Measurements from ENCODE around the gene PKIB.

PKIB gene

DNA sequence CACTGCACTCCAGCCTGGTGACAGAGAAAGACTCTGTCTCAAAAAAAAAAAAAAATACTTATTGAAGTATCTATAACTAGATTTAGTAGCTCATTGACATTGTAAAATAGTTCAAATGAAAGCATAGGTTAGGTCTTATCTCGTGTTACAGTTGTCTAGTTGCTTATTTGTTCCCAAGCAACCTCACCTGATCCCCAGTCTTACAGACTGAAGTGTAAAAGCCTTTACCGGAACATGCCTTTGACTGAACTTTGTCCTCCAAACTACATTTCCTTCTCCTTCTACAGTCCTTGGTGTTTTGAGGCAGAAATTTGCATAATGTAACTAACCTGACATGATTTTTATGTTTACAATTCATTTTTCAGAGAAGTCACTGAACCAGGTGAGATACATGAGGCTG lies 61.0 kb downstream of the PKIB start:
- DNase-seq, result no peak

DNA sequence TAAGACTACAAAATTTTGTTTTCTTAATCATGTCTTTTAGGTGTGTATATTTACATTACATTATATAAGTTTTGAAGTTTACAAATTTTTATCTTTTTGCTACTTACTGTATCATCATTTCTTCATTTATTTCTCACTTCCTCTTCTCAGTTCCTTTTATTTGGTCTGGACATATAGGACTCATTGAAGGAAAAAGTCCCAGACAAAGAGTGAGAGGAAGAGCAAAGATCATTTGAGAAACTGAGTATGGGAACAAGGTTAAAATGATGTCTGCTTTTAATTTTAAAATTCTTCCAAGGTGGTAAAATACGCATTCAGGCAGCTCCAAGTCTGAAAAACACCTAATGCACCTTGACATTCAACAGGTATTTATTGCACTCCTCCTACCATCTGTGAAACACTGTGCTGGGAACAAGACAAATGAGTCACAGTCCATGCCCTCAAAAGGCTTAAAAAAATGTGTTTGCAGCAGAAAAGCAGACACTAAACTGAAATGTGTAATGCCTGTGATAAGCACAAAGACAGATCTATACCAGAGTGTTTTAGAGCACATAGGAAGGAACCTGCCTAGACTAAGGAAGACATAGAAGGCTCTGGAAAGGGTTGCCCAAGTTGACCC lies 63.2 kb downstream of the PKIB start:
- DNase-seq, result no peak

DNA sequence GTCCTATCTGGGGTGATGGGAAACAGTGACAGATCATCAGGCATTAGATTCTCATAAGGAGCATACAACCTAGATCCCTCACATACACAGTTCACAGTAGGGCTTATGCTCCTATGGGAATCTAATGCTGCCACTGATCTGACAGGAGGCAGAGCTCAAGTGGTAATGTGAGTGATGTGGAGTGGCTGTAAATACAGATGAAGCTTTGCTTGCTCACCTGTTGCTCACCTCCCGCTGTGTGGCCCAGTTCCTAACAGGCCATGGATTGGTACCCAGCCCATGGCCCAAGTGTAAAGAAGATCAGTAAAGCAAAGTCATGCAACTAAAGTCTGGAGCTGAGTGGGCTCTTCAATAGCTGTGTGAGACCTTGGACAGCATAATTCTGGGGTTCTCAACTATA lies 65.9 kb downstream of the PKIB start:
- DNase-seq, result no peak

DNA sequence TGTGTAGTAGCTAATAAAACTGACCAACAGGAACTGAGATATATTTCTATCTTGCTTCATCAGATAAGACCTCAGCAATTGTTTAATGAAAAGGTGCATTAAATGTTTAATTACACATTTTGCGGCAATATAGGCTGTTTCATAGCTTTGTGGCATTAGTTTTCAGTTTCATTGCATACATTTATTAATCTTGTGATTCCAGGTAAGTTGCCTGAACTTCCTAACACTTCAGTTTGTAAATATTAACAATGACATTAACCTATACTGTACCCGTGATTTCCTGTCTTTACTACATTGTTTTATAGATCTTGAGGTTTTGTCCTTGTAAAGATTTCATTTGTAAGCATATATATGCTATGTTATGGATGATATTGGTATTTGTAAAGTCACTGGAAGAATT lies 66.5 kb downstream of the PKIB start:
- no peak for DNase-seq

DNA sequence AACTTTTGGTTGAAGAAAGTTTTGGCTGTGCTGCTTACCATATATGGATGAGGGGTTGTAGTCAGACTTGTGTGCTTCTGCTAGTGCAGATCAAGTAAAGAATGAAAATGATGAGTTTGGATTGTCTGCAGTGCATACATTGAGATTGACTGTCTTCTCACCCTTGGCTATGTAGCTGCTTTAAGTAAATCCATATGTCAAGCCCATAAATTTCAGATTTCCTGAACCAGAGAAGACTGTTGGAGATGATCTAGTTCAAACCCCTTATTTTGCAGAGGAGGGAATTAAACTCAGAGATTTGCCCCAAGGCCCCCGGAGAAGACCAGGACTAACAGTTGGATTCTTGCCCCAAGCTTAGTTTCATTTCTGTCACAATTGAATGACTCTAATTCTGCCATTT lies 67.2 kb downstream of the PKIB start:
- DNase-seq, result no peak

DNA sequence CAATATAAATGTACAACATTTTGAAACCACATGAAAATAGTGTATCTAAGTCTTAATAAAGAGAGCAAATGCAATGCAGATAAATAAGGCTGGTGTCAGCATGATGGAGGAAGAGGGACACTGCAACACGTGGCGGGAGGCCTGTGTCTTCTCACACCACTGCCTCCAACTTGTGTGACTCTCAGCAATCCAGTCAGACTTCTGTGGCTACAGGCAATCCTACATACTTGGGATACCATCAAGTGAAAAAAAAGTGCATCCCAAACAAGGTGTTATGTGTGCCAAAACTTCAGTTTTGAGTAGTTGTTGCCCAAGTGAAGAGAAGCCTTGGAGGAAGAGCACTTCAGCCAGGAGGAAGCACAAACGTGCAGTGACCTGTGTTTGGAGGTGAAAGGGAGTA lies 68.6 kb downstream of the PKIB start:
- no peak for DNase-seq

DNA sequence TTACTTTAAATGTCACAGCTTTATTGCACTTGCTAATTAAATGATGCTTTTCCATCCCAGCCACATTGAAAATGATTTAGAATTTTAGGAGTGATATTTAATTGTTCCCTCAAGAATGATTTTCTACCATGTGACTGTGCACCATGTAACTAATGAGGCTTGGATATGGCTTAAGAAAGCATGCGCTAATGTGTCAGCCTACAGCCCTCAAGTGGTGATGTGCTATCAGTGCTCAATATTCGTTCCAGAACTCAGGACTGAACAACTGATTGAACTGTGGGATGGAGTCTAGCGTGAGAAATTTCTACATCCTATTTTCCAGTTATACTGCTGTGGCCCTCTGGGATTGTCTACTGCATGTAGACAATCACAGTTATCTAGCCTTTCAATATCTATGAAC lies 71.5 kb downstream of the PKIB start:
- no peak for DNase-seq

DNA sequence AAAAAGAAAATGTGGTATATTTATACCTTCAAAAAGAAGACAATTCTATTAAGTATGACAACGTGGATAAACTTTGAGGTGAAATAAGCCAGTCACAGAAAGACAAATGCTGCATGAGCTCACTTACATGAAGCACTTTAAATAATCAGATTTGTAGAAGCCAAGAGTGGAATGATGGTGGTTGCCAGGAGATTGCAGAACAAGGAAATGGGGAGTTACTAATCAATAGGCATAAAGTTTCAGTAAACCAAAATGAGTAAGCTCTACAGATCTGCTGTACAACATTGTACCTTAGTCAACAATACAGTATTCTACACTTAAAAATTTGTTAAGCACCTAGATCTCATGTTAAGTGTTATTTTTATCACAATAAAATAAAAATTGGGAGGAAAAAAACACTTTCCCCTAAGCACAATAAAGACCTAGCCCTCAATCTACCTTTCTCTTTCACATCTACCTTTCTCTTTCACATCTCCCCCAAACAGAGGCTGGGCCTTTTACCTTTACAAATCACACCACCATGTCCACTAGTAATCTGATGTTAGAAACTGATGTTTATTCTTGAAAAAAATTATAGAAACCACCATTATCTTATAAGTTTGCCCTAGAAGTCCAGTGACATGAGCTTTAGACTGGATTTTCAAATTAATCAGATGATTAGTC lies 73.9 kb downstream of the PKIB start:
- DNase-seq, result no peak

DNA sequence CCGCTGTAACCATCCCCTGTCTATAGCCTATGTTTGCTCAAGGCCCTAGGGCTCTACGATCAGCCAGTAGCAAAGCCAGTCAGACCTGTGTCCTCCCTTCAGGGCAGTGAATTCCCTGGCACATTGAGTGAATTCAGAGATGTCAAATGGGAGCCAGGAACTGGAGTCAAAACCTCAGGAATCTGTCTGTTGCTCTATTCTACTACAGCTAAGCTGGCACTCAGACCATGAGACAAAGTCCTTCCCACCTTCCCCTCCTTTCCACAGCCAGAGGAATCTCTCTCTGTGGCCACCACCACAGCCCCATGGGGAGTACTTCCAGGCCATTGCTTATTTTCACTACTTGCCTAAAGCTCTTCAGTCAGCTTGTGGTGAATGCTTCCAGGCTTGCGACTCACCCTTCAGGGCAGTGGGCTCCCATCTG lies 82.0 kb downstream of the PKIB start:
- DNase-seq, result no peak

DNA sequence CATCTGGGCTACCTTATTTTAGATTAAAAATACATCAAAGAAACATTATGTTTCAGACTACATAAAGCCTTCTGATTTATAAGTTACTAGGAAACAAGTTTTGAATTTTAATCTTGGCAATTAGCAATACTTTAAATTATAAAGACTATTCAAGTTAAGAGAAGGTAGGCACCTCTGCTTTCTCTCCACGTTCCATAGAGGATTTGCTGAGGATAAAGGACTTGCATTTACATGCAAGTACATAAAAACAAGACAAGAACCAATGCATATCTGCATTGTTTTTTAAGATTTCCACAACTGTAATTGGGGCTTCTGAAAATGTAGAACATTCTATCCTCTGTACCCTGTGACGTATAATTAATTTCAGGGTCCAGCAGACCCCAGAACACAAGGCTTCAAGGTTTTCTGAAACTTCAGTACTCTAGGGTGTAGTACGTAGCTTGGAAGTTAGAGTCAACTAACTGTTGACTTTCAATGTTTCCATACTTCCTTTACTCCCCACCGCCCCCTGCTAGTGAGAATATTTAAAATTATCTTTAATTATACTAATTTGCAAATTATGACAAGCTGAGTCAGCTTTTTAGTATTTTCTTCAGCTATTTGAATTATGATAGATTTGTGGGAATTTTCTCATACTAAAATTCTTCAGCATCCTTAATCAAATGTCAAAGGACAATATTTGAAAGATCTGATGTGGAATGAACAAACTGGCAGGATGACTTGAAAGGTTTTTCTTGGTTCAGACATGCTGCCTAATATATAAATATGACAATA lies 82.8 kb downstream of the PKIB start:
- DNase-seq, result no peak

DNA sequence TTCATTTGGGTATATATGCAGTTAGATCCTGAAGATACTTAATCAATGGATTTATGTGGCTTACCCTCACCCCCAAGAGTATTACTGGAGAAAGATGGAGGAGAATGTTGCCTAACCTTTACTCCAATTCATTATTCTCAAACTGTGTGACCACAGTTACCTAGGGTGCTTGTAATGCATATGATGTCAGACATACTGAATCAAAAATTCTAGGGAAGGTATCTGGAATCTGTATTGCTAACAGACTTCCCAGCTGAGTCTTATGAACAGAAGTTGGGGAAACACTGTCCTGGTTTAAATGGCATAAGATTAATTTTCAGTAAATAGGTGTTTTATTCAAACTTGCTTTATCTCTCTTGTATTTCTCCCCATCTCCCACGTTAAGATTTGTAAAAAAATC lies 83.9 kb downstream of the PKIB start:
- no peak for DNase-seq

DNA sequence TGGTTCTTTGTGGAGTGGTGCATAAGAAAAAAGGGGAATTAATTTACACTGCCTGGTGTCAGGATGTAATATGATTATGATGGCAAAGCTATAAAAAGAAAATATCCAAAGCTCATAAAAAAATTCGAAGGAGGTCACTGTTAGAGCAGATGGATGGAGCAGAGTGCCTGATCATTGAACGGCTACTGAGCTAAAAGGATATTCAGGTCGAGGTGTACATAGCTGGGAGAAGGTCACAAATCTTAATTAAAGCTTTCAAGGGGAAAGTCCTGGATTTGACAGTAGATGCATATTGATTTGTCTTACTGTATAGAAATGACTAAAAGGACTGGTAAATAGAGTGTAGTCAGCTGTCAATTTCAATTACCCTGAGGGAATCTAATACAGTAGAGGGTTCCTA lies 84.4 kb downstream of the PKIB start:
- no peak for DNase-seq

DNA sequence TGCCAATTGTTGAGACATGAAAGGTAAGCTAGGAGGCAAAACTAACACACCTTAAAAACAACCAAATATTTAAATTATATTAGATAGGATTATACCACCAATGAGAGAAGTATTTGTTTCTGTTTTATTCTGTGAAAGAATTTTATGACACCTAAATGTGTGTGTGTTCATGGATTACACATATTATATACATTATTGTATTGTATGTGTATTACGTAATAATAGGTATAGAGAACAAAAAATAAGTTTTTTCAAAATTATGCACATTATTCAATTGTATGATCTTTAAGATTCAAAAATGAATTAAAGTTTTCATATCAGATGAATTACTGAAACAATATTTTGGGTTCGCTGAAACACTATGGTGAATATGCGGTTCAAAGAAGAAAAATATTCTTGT lies 85.0 kb downstream of the PKIB start:
- no peak for DNase-seq

DNA sequence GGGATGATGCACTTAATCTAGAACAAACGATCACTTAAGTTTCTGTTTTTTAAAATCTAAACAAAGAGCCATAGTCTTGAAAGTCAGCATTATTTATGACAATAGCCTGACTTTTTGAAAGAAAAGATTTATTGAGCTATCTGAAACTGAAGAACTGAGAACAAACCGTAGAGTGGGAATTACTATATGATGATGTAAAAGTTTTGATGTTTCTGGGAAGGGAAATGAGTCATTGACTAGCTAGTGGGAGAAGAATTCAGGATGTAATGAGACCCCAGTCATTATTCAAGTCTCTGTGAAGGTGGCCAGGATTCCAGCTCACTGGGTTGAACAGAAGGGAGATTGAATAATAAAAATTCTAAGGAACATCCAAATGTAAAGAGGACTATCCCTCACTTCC lies 85.9 kb downstream of the PKIB start:
- no peak for DNase-seq

DNA sequence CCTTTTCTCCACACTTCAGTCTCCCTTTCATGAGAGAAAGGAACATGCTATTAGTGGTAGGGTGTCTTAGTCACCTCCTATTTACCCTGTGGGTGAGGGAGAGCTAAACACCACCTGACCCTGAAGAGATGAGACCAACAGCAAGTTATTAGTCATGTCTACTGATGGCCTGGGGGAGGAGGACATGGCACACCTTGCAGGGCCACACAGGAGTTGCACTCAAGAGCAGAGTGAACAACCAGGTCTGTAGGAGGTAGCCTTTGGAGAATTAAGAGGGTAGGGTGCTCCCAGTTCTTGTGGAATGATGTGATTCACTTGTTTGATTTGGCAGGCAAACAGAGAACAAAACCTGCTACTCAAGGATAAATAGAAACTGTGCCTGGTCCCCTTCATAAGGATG lies 86.6 kb downstream of the PKIB start:
- DNase-seq, result no peak

DNA sequence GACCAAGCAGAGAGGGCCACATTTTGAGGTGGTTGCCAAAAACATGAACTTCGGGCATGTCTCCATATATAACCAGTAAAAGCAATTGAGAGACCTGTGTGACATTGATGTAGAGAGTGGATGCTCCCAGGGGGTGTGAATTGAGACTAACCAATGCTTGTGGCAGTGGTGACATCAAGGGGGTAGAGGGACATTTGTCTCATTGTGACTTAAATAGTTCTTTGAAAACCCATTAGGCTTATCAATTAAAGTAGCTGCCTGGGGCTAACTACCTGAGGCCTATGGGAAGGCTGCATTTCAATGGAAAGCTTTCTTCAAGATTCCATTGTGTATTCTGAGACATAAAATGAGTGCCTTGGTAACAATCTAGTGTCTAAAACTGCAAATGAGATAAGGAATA lies 87.3 kb downstream of the PKIB start:
- DNase-seq, result no peak

DNA sequence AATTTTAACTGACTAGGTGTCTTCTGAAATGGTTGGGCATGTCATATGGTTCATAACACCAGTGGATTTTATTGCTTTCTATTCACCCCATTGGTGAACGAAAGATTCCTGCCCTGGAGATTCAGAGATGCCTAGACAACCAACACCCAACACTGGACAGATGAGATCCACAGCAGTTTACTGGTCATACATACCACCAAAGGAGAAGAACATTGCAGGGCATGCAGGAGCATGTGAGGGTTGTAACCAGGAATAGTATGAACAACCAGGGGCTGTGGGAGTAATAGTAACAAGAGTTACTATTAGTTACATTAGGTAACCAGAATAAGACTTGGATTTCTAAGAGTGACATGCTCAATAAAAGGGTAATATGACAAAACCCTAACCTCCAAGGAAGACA lies 91.5 kb downstream of the PKIB start:
- DNase-seq, result no peak

DNA sequence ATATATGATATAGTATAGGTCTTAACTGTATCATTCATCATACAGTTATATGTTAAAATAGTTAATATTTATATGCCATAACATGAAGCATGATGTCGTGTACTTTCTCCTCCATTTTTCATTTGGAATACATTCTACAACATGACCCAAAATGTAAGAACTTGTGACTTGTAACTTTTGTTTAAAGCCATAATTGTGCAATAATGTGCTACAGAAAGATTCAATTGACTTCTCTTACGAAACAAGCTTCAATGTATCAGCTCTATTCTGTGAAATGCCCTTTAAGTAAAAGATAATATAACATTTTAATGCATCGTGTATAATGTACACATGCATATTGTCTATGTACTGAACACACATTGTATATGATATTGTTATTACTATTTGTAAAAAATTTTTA lies 92.6 kb downstream of the PKIB start:
- no peak for DNase-seq

DNA sequence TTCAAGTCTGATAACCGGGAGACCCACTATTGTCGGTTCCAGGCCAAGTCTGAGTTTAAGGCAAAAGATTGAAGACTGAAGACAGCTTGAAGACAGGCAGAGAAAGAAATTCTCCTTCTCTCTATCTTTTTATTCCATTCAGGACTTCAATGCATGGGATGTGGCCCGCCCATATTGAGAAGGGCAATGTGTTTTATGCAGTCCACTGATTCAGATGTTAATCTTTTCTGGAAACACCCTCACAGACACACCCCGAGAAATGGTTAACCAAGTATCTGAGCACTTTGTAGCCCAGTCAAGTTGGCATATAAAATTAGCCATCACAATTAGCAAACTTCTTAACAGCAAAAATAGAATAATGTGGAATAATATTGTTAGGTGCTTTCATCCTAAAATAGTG lies 93.9 kb downstream of the PKIB start:
- no peak for DNase-seq

DNA sequence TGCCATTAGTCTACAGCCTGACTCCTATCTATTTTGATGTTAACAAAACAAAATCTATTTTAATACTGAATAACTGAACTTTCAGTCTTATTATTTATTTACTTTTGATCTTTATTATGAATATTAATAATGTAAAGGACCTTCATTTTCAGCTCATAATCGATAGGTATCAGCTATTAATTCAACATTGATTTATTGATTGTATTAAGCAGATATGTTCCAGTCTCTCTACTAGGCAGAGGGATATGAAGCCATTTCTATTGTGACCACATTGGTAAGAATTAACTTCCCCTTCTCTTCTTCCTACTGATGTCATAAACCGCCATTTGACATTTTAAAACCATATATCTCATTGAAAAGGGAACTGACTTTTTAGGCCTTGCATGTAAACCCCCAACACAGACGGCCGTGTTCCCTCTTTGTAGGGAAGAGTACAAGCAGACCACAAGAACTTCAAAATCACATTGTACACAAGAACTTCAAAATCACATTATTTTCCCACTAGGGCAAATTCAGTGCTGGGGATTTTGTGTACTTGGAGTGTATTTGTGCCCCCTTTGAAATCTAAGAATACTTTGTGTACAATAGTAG lies 99.8 kb downstream of the PKIB start:
- DNase-seq, result peak; percentile 9 to 30

DNA sequence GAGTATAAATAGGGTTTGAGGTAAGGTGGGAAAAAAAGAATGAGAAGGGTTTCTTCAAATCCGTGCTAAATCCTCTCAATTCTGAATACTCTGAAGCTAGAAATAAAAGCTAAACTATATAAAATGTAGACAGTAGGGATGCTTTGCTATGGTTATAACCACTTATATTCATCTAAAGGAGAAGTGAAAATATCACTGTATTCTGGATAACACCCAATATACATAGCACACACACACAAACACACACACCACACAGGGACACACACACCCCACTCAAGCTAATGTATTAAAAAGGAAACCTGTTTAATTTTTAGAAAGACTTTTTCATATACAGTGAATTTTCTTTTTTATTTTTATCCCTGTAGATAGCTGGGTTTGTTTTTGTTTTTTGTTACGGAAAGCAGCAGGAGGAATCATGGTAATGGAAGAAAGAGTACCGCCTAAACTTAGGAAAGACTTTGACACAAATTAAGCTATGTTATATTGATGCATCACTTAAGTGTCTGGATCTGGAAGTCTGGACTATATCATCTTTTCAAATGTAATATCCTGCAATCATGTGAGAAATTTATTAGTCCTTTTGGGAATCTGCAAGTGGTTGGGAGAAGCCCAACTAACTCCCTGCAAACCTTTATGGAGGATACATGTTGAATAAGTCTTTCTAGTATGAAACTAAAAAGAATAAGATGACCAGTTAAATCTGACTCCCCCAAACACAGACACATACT lies 100.9 kb downstream of the PKIB start:
- DNase-seq, result no peak

DNA sequence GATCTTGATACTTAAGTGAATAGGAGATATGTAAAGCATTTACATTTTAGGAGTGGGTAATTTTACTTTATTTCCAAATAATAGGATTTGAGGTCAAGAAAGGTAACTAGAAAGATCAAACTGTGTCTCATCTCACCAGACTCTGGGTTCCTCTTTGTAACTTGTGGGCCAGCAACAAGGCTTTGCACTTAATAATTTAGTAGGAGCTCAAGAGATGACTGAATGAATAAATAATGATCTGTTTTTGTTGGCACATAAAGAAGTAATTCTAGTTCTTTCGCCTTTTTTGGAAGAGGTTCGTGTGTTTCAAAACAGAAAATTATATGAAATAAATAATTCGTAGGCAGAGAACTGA lies 101.9 kb downstream of the PKIB start:
- DNase-seq, result no peak

DNA sequence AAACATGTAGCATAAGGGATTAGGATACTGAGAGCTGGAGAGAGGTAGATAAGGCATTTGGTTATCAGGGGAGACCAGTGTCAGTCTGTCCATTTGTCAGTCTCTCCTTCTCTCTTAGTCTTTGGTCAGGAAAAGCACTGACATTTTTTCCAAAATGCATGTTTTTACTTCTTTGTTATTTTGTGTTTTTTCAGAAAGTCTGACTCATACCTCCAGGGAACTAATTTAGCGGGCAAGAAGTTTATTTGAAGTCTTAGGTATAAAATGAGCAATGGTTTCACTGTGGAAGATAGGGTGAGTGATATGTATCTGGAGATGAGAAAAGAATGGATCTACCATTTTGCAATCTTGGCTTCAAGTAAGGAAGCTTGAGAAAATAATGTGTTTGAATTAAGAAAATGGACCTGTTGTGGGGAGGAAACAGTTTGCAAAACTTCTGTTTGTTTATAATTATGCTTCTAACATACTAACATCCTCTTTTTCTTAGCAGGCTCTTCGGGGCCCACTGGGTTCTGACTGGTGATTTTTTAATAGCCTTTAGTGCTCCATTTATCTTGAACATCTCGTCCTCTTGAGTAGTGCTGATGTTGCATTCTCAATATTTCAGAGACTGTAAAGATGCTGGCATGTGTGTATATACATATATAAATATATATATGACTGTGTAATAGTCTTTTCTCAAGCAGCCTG lies 102.4 kb downstream of the PKIB start:
- DNase-seq, result no peak

Data from CD4-positive, alpha-beta T cell treated with Interferon alpha-2 for 1 hour (primary cell).